ENCODE data around the gene SLC25A53. TPM values are rescaled to one million over a fixed set of nuclear protein-coding genes. Genes with fewer than 3 reads are reported as not detected.

Gene SLC25A53
- total and polyA plus RNA-seq, 8 donors: 3.0 to 5.8 (median 4.0) TPM

DNA sequence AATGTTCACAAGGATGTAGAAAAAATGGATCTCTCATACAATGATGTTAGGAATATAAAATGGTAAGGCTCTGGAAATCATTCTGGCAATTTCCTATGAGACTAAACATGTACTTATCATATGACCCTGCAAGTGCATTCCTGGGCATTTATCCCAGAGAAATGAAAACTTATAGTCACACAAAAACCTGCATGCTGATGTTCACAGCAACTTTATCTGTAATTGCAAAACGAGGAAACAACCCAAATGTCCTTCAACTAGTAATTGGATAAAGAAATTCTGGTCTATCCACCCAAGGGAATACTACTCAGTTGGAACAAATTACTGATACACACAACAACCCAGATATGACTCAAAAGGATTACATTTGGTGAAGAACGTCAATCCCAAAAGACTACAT, 30.0 kb downstream of the SLC25A53 start:
- Histone ChIP-seq H3K4me3 (no peak overlapping the region), H3K36me3 (peaks cover 0 to 6% (median 0%) of the 10 kb centered on the region in 3 donors), H3K27me3 (peaks cover 0 to 17% (median 3%) of the 10 kb centered on the region in 4 donors), H3K9me3 (no peaks in the 10 kb centered on the region), H3K4me1 (no peaks in the 10 kb centered on the region), H3K27ac (no peak overlapping the region)
- ATAC-seq (no peak), DNase-seq (no peak), FAIRE-seq (no peak)
- intact Hi-C loops (cut with DNase I): no loop called here
- TF ChIP-seq, protein P1, sequence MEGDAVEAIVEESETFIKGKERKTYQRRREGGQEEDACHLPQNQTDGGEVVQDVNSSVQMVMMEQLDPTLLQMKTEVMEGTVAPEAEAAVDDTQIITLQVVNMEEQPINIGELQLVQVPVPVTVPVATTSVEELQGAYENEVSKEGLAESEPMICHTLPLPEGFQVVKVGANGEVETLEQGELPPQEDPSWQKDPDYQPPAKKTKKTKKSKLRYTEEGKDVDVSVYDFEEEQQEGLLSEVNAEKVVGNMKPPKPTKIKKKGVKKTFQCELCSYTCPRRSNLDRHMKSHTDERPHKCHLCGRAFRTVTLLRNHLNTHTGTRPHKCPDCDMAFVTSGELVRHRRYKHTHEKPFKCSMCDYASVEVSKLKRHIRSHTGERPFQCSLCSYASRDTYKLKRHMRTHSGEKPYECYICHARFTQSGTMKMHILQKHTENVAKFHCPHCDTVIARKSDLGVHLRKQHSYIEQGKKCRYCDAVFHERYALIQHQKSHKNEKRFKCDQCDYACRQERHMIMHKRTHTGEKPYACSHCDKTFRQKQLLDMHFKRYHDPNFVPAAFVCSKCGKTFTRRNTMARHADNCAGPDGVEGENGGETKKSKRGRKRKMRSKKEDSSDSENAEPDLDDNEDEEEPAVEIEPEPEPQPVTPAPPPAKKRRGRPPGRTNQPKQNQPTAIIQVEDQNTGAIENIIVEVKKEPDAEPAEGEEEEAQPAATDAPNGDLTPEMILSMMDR (IDR thresholded peaks at IDR 0.05): no peak
- 44 to 56% methylated on average over 2 of the region's 2 CpGs for WGBS, 2 donors

DNA sequence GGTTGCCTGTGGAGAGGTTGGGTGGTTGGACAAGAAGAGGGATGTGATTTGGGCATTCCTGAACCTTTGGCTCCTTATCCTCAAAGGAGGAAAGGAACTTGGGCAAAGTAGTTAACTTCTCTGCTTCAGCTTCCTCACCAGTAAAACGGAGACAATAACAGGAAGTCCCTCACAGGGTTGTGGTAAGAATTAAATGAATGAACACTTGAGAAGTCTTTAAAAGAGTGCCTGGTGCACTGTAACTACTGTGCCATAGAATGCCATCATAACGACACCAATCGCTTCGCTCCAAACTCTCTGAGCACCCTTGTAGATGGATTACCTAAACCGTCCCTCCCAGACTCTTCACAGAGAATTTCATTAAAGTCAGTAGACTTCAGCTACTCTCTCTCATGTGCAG, 34.0 kb downstream of the SLC25A53 start:
- H3K27ac ChIP-seq: no peak overlapping the region
- no peaks in the 10 kb centered on the region for H3K4me1 ChIP-seq
- H3K27me3 ChIP-seq: peaks cover 0 to 15% (median under 1%) of the 10 kb centered on the region in 4 donors
- no peak for DNase-seq
- H3K36me3 ChIP-seq: peaks cover 0 to 6% (median 0%) of the 10 kb centered on the region in 3 donors
- TF ChIP-seq, protein P1 (IDR thresholded peaks at IDR 0.05): no peak
- H3K4me3 ChIP-seq: no peak overlapping the region
- intact Hi-C loops (cut with DNase I): no loop called here
- H3K9me3 ChIP-seq: no peaks in the 10 kb centered on the region
- no peak for FAIRE-seq
- WGBS, 2 donors: 72 to 85% methylated on average over 5 of the region's 5 CpGs
- no peak for ATAC-seq

DNA sequence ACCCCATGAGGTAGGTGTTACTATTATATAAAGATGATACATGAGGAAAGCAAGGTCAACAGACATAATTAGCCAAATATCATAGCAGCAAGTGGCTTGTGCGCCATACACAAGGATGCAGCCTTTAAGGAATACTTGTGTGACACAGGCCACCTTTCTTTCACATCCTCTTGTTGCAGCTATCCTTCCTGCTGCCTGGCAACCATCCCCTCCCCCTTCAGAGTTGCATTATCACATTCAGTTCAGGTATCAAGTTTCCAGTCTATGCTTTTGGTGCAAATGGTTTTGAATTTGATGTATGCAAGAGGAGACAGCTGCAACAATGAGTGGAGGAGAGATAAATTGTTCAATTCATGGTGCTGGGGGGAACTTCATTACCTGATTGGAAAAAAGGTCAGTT, 38.0 kb downstream of the SLC25A53 start:
- Histone ChIP-seq H3K9me3 (no peaks in the 10 kb centered on the region), H3K4me3 (no peak overlapping the region), H3K36me3 (no peaks in the 10 kb centered on the region), H3K4me1 (no peaks in the 10 kb centered on the region), H3K27ac (no peak overlapping the region), H3K27me3 (peaks cover 0 to 5% (median 0%) of the 10 kb centered on the region in 4 donors)
- ATAC-seq (no peak), FAIRE-seq (no peak), DNase-seq (no peak)
- intact Hi-C loops (cut with DNase I): no loop called here
- 79 to 100% methylated on average over 1 of the region's 1 CpG for WGBS, 2 donors
- TF ChIP-seq, protein P1 (IDR thresholded peaks at IDR 0.05): no peak

DNA sequence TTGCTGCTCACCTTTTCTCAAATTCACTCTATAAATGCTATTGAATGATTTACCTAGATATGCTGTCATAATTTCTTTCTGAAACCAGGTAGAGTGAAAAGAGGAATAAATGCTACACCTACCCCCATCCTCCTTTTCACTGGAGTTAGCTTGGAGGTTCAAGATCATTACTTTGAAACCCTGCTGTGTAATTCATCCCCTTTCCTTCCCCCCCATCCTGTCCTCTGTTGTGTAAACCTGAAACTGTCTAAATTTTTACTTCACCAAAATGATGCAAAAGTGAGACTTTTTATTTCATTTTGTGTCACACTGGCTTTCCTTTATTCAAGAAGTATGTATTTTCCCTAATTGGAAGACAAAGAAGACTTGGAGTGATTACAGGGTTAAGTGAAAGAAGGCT, 39.0 kb downstream of the SLC25A53 start:
- peaks cover 0 to 5% (median 0%) of the 10 kb centered on the region in 4 donors for H3K27me3 ChIP-seq
- DNase-seq (no peak), ATAC-seq (no peak), FAIRE-seq (no peak)
- H3K36me3 ChIP-seq: no peaks in the 10 kb centered on the region
- intact Hi-C loops (cut with DNase I): no loop called here
- H3K27ac ChIP-seq: no peak overlapping the region
- H3K4me1 ChIP-seq: no peaks in the 10 kb centered on the region
- H3K4me3 ChIP-seq: no peak overlapping the region
- TF ChIP-seq, protein P1 (IDR thresholded peaks at IDR 0.05): no peak
- H3K9me3 ChIP-seq: no peaks in the 10 kb centered on the region

DNA sequence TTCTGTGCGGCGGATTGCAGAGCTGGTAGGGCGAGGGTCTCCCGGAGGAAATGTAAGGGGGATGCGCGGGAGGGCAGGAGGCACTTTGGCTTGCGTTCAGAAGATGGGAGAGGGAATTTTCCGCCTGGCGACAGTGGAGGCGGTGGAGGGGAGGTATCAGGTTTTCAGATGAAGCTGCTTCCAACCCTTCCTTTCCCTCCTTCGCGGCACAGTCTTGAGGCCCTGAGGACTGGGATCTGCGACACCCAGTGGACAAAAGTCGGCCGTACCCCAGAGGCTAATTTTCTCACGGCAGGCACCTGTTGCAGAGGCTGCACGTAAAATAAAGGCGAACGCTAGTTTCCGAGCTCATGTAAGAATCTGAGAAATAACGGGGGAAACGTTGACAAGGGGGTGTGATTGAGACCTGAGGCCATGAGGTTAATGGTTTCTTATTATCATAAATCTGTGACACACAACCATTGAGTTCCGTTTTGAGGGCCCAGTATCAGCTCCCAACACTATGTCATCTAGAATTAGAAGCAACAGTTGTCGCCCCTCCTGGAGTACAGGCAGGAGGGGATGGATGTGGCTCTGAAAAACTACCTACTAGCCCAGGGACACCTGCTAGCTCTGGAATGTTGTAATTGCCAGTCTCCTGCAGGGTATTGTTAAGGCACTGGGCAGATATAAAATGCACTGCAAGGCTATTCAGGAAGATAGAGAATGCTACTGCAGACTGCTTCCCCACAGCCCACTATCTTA, 43.4 kb downstream of the SLC25A53 start:
- WGBS, 2 donors: 5 to 28% methylated on average over 22 to 24 of the region's 24 CpGs

More for the DNA sequence above, 43.4 kb downstream of the SLC25A53 start:
- Histone ChIP-seq H3K36me3 (no peaks in the 10 kb centered on the region), H3K9me3 (no peaks in the 10 kb centered on the region), H3K4me1 (no peaks in the 10 kb centered on the region), H3K27ac (no peak overlapping the region), H3K4me3 (peak overlapping the region in 2 of 4 donors; percentile 36 to 54), H3K27me3 (peaks cover 0 to 1% (median 0%) of the 10 kb centered on the region in 4 donors)
- TF ChIP-seq, protein P1 (IDR thresholded peaks at IDR 0.05): peak in 3 of 4 donors; percentile 26 to 44 (median 31)
- intact Hi-C loops (cut with DNase I): no loop called here
- ATAC-seq: peak; percentile 82 to 90 (median 86)
- peak; percentile 28 to 61 (median 51) for DNase-seq
- no peak for FAIRE-seq

All from pancreas (tissue), 10 donors.